Measurements from ENCODE around the gene FBXO9.

Gene FBXO9

GRCh38 chr6:53065266-53066076 is at the start of gene FBXO9:
TSS of gene FBXO9 (plus strand) at chr6:53065404. CDS start at chr6:53065790, 386 bp downstream.
- peak; percentile 79 for DNase-seq

- no peak for DNase-seq
Observed at GRCh38 chr6:53015486-53015885, 49.7 kb upstream of the FBXO9 start.

- no peak for DNase-seq
Observed at GRCh38 chr6:53018446-53018845, 46.8 kb upstream of the FBXO9 start.

- DNase-seq, result no peak
Observed at GRCh38 chr6:53020005-53020744, 45.0 kb upstream of the FBXO9 start.

- DNase-seq, result no peak
Observed at GRCh38 chr6:53023323-53023722, 41.9 kb upstream of the FBXO9 start.

GRCh38 chr6:53026526-53026925 is 38.7 kb upstream of the FBXO9 start:
- no peak for DNase-seq

GRCh38 chr6:53027131-53027718 is 38.0 kb upstream of the FBXO9 start:
- DNase-seq, result no peak

- no peak for DNase-seq
Observed at GRCh38 chr6:53028467-53028866, 36.7 kb upstream of the FBXO9 start.

GRCh38 chr6:53029257-53029656 is 35.9 kb upstream of the FBXO9 start:
- no peak for DNase-seq

GRCh38 chr6:53029761-53030160 is 35.4 kb upstream of the FBXO9 start:
- no peak for DNase-seq

- DNase-seq, result no peak
Observed at GRCh38 chr6:53031281-53031680, 33.9 kb upstream of the FBXO9 start.

- no peak for DNase-seq
Observed at GRCh38 chr6:53032849-53033248, 32.4 kb upstream of the FBXO9 start.

GRCh38 chr6:53033764-53034163 is 31.4 kb upstream of the FBXO9 start:
- no peak for DNase-seq

- DNase-seq, result no peak
Observed at GRCh38 chr6:53035549-53036213, 29.5 kb upstream of the FBXO9 start.

GRCh38 chr6:53038141-53038540 is 27.1 kb upstream of the FBXO9 start:
- no peak for DNase-seq

- no peak for DNase-seq
Observed at GRCh38 chr6:53038596-53038995, 26.6 kb upstream of the FBXO9 start.

- no peak for DNase-seq
Observed at GRCh38 chr6:53041356-53041755, 23.8 kb upstream of the FBXO9 start.

GRCh38 chr6:53042112-53042511 is 23.1 kb upstream of the FBXO9 start:
- no peak for DNase-seq

GRCh38 chr6:53043581-53043980 is 21.6 kb upstream of the FBXO9 start:
- DNase-seq, result no peak

- no peak for DNase-seq
Observed at GRCh38 chr6:53044071-53044470, 21.1 kb upstream of the FBXO9 start.

- DNase-seq, result no peak
Observed at GRCh38 chr6:53044572-53044971, 20.6 kb upstream of the FBXO9 start.

GRCh38 chr6:53045891-53046673 is 19.1 kb upstream of the FBXO9 start:
- DNase-seq, result no peak
